ENCODE measurements around the gene NDUFA6. TPM values are rescaled to one million over a fixed set of nuclear protein-coding genes. Genes with fewer than 3 reads are reported as not detected.

Gene NDUFA6
- total and polyA plus RNA-seq, 2 experiments from 2014 or later, result 134 to 324 TPM

DNA sequence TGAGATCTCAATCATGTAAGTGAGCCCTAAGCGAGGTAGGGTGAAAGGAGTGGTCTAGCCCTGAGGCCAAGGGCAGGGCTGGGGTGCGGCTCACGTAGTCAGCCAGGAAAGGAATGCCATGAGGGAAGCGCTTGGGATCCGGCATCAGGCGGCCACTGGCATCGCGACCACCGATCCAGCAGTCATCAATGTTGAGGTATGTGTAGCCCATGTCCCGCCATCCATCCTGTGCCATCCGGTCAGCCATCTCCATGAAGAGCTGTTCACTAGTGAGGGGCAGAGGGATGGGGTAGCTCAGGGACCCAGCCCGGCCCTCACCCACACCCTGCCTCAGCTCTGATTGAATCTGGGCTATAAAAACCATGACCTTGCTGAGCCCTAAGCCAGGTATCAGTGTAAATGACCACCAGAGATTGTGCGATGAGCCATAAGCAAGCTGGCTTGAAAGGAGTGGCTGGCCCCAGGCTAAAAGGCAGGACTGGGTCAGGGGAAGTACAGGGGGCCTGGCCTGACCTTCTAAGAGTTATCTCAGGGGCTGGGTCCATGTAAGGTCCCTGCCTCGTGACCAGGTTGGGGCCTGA is 22.8 kb downstream of the NDUFA6 start:
- H3K9me3 ChIP-seq (ENCODE audit: low read depth), result no peaks in the 10 kb centered on the region
- DNase-seq (ENCODE audit: low read depth in 1 of 2, low spot score in 1 of 2), result no peak
- no peaks in the 10 kb centered on the region for H3K36me3 ChIP-seq
- TF ChIP-seq, protein P1, sequence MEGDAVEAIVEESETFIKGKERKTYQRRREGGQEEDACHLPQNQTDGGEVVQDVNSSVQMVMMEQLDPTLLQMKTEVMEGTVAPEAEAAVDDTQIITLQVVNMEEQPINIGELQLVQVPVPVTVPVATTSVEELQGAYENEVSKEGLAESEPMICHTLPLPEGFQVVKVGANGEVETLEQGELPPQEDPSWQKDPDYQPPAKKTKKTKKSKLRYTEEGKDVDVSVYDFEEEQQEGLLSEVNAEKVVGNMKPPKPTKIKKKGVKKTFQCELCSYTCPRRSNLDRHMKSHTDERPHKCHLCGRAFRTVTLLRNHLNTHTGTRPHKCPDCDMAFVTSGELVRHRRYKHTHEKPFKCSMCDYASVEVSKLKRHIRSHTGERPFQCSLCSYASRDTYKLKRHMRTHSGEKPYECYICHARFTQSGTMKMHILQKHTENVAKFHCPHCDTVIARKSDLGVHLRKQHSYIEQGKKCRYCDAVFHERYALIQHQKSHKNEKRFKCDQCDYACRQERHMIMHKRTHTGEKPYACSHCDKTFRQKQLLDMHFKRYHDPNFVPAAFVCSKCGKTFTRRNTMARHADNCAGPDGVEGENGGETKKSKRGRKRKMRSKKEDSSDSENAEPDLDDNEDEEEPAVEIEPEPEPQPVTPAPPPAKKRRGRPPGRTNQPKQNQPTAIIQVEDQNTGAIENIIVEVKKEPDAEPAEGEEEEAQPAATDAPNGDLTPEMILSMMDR (IDR thresholded peaks at IDR 0.05; ENCODE audit: low read depth, low read length), result no peak
- H3K27ac ChIP-seq, result no peak overlapping the region
- H3K27me3 ChIP-seq, result no peaks in the 10 kb centered on the region
- peaks cover 15% of the 10 kb centered on the region for H3K4me1 ChIP-seq (ENCODE audit: low read depth)
- H3K4me3 ChIP-seq, result no peak overlapping the region

DNA sequence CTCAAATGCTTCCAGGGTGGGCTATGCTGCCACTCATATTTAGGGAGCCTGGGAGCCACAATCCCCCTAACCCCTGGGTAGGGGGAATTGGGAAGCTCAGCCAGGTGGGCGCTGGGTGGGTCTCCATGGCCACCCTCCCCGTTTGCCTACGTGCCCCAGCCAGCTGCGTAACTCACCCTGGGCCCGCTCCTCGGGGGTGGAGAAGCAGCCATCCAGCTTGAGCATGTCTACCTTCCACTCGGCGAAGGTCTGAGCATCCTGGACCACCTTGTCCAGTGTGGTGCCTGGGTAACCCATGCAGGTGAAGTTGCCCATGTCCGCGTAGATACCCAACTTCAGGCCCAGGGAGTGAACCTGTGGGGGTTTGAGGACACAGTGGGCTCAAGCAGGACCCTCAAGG is 23.6 kb downstream of the NDUFA6 start:
- Histone ChIP-seq H3K27me3 (no peaks in the 10 kb centered on the region), H3K36me3 (no peaks in the 10 kb centered on the region), H3K4me1 (ENCODE audit: low read depth) (peaks cover 10% of the 10 kb centered on the region), H3K9me3 (ENCODE audit: low read depth) (no peaks in the 10 kb centered on the region), H3K27ac (no peak overlapping the region), H3K4me3 (no peak overlapping the region)
- no peak for DNase-seq (ENCODE audit: low read depth in 1 of 2, low spot score in 1 of 2)
- TF ChIP-seq, protein P1 (IDR thresholded peaks at IDR 0.05; ENCODE audit: low read depth, low read length), result no peak

DNA sequence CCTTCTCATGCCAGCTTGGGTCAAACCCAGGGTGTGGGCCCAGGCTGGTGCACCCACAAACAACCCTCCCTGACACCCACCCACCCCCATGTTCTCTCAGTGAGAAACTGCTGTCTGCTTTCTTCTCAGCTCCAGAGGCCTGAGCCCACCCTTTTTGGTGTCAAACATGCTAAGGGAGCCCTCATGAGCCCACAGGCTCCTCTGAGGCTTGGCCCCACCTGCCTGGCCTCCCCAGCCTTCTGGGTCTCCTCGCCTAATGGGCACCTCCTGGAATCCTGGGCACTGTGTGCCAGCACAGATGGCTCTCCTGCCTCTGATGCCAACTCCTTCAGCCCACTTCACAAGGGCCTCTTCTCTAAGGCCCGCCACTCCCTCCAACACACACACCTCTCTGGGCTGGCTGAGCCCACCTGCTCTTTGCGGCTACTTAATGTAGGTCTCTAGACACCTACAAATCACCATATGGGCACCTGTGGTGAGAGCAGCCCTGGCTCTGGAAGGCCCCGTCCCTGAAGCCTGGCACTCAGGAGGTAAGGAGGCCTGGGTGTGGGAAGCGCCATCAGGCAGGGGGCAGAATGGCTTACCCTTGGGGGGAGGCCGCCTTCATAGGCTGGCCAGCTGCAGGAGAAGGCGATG is 24.3 kb downstream of the NDUFA6 start:
- TF ChIP-seq, protein P1 (IDR thresholded peaks at IDR 0.05; ENCODE audit: low read depth, low read length), result no peak
- Histone ChIP-seq H3K36me3 (no peaks in the 10 kb centered on the region), H3K9me3 (ENCODE audit: low read depth) (no peaks in the 10 kb centered on the region), H3K4me1 (ENCODE audit: low read depth) (peaks cover 9% of the 10 kb centered on the region), H3K27me3 (no peaks in the 10 kb centered on the region), H3K4me3 (no peak overlapping the region), H3K27ac (no peak overlapping the region)
- DNase-seq (ENCODE audit: low read depth in 1 of 2, low spot score in 1 of 2), result no peak

DNA sequence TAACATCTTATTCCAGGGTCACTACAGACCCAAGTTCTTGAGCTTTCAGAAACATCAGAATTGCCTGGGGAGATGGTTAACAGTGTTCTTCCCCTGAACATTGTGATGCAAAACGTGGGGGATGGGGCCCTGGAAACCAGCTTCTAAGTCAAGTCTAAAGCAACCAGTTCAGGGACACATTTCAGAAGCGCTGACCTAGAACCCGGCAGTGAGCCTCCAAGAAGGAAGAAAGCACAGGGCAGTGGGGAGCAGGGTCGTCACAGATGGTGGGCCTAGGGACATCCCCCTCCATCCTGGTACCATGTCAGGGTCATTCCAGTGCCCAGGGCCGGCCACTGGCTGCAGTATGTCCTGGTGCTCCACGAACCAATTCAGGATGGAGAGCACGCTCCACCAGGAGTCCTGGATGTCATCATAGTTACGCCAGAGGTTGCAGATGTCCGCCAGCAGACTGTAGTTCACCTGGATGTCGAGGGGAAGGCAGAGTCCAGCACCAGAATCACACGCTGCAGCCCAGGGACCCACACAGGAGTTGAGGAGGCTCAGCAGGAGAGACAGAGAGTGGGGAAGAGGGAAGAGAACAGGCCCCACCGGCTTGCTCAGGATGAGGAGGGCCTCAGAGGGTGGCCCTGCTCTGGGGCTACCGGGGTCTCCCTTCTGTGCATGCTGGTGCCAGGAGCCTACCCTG is 25.0 kb downstream of the NDUFA6 start:
- no peak for DNase-seq (ENCODE audit: low read depth in 1 of 2, low spot score in 1 of 2)
- Histone ChIP-seq H3K9me3 (ENCODE audit: low read depth) (no peaks in the 10 kb centered on the region), H3K27me3 (no peaks in the 10 kb centered on the region), H3K27ac (no peak overlapping the region), H3K4me3 (no peak overlapping the region), H3K4me1 (ENCODE audit: low read depth) (peaks cover 6% of the 10 kb centered on the region), H3K36me3 (peaks cover 3% of the 10 kb centered on the region)
- TF ChIP-seq, protein P1 (IDR thresholded peaks at IDR 0.05; ENCODE audit: low read depth, low read length), result no peak

DNA sequence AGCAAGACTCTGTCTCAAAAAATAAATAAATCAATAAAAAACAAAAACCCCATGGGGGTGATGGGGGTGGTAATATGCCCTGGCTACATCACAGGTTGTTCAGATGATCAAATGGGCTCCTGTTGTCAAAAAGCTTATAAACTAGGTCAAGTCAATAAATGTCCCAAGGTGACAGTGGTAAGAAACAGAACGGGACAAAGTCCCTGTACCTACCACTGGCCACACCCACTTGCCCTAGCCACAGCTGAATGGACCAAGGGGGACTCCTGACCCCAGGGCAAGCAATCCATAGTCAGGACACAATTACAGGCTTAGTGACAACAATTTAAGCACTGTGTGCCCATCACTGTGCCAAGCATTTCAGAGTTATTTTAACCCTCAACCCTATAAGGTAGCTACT is 25.9 kb downstream of the NDUFA6 start:
- no peak overlapping the region for H3K27ac ChIP-seq
- peaks cover 11% of the 10 kb centered on the region for H3K36me3 ChIP-seq
- H3K4me1 ChIP-seq (ENCODE audit: low read depth), result peaks cover 1% of the 10 kb centered on the region
- H3K4me3 ChIP-seq, result no peak overlapping the region
- TF ChIP-seq, protein P1 (IDR thresholded peaks at IDR 0.05; ENCODE audit: low read depth, low read length), result no peak
- no peaks in the 10 kb centered on the region for H3K9me3 ChIP-seq (ENCODE audit: low read depth)
- no peak for DNase-seq (ENCODE audit: low read depth in 1 of 2, low spot score in 1 of 2)
- no peaks in the 10 kb centered on the region for H3K27me3 ChIP-seq

All from cardiac muscle cell (in vitro differentiated cells and primary cell).